Endometrial microvascular endothelial cells (primary cell): Measurements from ENCODE around the gene TNFAIP8L3. TPM values are rescaled to one million over a fixed set of nuclear protein-coding genes. Genes with fewer than 3 reads are reported as not detected.
"Not testable (repeated sequence)": the region's sequence is repeated elsewhere in the genome, so short reads cannot be mapped to it uniquely, and the experiment has no call there.

Experiments used
- in situ Hi-C: cut with HindIII; loops from 2 replicates; pipeline ENCODE4 v1.10.0; 2017; ENCODE audit warnings: low sequenced_read_pairs, low pct_unique_long_range_greater_than_20kb; ENCODE audit errors: inconsistent ontology term
- total RNA-seq: library from RNA; depleted of rRNA; stranded (reverse); fragments of >200 nt; gene quantifications from one replicate; pipeline ENCODE4 v1.2.3, GENCODE V29; 2015; ENCODE audit errors: inconsistent ontology term

TNFAIP8L3 gene
- total RNA-seq, 1 donor from 2014 or later: 17.7 TPM

DNA sequence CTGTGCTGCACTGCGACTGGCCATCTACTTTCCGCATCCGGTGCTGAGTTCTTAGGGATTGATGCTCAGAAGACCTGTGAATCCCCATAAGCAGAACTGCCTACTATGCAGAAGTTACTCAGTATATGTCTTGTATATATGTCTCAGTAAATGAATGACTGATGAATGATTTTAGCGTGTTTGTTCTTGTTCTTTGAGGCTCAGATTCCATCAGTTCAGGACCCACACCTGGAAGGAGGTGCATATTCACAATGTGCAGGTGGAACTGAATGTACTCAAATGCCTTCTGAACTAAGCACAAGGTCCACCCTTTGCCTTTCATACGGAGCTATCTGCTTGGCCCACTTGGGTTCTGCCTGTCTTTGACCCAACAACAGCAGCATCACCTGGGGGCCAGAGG lies 19.8 kb downstream of the TNFAIP8L3 start:
- in situ Hi-C loops: no loop called here

DNA sequence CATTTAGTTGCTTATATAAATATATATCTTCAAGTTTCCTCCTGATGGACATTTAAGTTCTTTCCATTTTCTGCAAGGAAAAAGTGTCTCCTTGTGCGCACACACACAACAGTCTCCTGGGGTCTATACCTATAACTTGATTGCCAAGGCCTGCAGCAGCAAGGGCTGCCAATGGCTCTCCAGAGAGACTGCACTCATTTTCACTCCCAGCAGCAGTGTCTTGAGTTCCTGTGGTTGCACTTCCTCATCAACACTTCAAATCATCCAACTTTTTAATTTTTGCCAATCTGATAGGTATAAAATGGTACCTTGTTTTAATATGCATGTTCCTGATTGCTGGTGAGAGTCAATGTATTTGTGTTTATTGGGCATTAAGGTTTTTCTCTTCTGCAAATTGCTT lies 23.1 kb downstream of the TNFAIP8L3 start:
- in situ Hi-C loops: no loop called here

DNA sequence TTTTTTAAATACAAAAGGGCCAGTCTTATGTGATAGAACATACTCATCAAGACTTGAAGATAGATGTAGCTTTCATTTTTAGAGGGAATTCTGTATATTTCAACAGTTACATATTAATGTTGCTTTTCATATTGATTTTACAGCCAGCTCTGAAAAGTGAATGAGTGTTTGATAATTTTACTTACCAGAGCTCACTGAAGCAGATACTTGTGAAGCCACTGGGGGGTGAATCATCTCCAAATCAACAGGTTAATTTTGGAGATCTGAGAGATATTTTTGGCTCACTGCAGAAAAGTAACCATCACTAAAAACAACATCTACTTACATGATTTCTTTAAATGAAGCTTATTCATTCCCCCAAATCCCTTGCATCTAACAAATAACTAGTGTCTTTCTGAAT lies 24.7 kb downstream of the TNFAIP8L3 start:
- in situ Hi-C loops: no loop called here

DNA sequence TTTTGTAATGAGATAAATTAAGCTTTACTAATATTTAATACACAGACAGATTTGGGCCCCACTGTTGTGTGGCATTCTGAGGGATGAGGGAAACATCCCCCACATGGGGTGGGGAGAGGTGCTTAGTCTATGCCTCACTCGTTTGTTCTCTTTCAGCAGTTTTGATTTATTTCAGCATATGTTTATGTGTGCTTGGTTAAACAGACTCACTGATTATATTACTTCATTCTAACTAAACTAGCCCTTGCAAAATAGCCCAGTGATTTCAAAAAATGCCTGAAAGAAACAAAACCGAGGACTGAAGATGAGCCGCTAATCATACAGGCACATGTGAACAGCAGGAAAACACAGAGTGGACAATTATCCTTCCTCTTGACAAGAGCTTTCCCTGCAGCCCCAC lies 27.2 kb downstream of the TNFAIP8L3 start:
- in situ Hi-C loops: no loop called here

DNA sequence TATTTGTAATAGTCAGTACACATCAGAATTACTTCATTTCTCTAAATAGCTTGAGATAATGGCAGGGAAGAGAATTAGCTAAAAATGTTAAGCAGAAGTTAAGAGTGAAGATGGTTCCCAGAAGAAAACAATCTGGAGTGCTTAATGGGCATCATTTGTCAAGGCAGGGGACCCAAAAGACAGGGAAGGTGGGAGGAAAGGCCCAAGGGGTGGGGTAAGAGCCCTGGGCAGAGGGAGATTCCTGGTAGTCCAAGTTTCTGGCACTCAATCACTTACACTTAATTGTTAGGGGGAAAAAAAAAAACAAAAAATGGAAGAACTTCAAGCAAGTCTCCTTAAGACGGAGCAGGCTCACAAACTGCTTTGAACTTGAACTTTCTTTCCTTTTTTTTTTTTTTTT lies 28.9 kb downstream of the TNFAIP8L3 start:
- in situ Hi-C loops: no loop called here

DNA sequence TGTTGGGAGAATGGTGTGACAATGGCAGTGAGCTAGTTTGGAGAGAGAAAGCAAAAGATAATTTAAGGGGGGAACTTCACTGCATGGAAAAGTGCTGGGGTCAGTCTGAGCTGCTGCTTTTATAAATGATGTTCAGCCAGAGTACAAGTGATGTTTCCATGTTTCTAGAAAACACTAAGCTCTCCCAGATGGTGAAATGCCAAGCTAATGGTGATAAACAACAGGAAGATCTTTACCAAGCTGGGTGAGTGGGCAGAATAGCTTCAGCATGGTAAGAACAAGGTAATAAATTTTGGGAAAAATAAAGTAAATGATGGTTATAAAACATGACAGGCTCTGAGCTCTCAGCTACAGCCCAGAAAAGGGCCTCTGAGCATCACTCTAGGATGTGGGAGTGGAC lies 29.4 kb downstream of the TNFAIP8L3 start:
- in situ Hi-C loops: no loop called here

DNA sequence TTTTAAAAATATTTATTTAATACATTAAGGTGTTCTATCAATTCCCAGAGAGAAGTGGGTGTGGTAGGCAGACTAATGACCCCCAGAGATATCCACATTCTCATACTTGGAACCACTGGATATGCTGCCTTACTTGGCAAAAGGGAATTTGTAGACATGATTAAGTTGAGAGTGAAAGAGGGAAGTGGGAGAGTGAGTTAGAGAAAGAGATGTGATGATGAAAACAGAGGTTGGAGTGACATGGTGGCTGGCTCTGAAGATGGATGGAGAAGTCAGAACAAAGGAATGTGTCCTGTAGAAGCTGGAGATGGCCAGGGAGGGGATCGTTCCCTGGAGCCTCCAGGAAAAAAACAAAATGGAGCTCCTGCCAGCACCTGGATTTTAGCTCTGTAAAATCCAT lies 32.0 kb downstream of the TNFAIP8L3 start:
- in situ Hi-C loops: no loop called here

DNA sequence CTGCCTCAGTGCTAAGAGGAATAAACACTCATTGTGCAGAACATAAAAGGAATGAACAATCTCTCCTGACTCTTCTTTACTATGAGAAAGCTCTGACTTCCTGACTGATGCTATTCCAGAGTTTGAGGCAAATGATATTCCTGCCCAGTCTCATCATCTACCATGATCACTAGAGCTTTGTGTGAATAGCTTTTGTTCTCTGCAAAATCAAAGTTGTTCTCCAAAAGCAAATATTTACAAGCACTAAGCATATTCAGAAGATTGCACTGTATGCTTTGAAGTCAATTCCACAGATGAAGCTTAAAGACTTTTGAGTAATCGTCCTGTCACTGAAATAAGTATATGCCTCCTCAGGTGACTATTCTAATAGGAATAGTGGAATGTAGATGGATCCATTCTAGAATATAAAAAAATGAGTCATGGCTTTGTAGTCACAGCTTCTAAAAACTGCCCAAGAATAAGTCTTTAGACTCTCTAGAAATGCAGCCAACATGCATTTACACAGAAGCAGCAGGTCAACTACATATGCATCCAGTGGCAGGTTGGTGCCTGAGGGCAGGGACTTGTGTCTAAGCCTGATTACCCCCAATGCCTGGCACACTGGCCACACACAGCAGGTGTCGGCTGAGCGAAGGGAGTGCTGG lies 34.6 kb downstream of the TNFAIP8L3 start:
- in situ Hi-C loops: no loop called here

DNA sequence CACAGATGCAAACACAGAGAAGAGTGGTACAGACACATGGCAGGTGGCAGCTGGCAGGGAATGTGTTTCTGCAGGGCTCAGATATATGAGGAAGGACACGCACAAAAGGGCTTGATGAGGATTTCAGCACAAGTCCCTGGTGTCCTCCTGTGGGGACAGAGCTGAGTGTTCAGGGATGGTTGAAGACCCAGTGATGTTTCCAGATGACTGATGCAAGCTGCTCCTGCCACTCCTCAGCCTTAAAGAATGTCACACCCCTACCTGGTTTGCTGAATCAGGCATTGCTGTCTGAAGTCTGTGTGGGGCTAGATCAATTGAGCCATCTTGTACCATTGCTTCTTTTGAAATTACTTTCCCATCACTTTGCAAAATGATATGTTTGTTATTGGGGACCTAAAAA lies 40.2 kb downstream of the TNFAIP8L3 start:
- in situ Hi-C loops: no loop called here

DNA sequence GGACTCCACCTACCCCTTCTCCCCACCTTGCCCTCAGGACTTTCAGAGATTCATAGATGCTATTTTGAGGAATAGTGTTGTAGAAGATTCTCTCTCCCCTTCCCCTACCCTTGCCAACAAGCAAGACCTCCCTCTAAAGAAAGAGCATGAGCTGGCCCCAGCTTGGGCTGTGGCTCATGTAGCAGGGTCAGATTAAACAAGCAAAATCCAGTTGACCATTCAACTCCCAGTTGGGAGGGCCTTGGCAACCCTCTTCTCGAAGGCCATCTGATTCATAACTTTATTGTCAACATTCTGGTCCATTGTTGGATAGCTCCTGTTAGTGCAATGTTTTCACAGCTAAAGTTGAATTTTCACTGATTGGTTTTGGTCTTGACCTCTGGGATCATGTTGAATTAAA lies 41.1 kb downstream of the TNFAIP8L3 start:
- in situ Hi-C loops: no loop called here

DNA sequence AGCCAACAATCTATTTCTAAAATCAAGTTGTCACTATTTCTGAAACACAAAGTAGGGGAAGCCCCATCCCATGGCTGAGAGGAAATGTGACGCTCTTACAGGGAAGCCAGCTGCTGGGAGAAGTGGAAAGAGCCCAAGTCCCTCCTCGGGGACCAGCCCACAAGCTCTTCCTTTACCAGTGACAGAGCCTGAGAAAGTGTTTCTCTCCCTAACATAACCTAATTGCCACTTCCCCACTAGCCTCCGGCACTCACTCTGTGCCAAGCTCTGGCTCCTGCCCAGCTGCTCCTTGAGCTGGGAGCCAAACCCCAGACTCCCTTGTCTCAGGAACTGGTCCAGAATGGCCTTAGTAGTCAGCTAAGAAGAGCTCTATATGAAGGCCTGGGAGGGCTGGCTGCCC lies 42.9 kb downstream of the TNFAIP8L3 start:
- in situ Hi-C loops: no loop called here

DNA sequence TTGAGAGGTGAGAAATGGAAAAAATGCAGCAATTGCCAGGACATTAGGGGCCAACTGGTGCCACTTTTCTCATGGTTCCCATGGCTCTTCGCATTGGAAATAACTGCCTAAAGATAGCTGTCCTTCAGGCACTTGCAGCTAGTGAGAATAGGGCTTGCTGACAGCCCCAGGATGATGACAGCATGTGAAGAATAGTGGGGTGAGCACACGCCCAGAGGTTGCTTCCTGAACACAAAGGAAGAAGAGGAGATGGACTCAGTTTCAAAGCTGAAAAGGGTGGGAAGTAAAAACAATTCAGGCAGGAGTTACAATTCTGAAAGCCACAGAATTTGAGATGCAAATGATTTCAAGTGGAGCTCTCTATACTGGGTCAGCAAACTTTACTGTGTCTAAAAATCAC lies 45.6 kb downstream of the TNFAIP8L3 start:
- in situ Hi-C loops: no loop called here

DNA sequence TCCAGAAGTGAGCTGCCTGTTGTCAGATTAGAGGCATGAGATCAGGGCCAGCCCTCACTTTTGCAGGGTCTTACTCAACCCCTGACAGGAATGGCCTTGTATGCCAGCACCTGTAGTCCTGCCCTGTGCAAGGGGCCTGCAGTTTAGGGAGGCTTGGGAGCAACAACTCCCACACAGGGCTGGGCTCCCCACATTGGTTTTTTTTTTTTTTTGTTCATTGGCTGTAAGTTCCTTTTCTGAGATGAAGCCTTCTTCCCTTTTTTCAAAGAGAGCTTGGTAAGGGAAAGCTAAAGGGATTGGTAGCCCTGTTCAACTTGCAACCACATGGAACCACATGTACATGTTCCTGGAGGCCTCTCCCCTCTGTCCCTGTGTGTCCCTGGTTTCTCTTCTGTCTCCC lies 46.4 kb downstream of the TNFAIP8L3 start:
- in situ Hi-C loops: no loop called here

DNA sequence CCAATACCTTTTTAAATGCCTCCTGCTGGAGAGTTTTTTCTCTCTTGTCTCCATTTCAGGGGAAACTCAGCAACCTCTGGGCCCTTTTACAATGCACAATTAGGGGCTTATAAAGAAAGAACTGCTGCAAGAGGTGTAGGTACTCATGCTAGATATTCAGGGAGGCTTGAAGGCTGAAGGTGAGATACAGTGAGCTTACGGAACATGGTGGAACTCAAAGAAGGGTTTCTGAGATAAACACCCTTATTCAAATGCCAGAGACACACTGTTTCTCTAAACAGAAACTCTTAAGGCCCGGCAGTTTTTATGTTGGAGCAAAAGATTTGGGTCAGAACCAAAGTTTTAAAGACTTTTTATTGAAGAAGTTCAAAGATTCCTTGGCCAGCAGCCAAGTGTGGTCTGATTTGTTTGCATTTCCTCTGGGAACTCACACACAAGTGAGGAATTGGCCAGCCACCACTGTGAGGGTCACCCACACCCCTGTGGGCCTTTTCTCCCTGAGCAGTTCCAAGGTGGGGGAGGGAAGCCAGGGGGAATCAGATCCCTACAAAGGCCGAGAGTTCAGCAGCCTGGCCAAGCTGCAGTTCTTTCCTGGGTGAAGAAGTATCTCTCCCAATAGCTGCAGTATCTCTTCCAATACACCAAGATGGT lies 47.8 kb downstream of the TNFAIP8L3 start:
- in situ Hi-C loops: no loop called here

DNA sequence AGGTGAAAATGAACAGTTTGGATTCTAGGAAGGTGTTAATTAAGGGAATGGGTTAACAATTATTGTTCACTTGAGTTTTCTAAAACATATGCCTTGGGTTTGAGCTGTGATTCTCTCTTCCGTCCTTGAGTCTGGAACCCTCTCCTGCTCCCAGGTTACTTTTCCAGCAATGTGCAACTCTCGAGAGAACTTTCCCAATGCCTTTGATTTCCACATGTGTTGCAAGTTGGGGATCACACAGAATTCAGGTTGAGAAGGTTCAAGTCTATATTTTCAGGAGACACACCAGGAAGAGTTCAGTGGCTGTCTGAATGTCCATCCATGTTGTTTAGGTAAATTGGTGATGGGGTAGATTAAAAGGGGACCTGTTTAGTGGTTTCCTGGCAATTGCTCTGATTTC lies 48.7 kb downstream of the TNFAIP8L3 start:
- in situ Hi-C loops: no loop called here

DNA sequence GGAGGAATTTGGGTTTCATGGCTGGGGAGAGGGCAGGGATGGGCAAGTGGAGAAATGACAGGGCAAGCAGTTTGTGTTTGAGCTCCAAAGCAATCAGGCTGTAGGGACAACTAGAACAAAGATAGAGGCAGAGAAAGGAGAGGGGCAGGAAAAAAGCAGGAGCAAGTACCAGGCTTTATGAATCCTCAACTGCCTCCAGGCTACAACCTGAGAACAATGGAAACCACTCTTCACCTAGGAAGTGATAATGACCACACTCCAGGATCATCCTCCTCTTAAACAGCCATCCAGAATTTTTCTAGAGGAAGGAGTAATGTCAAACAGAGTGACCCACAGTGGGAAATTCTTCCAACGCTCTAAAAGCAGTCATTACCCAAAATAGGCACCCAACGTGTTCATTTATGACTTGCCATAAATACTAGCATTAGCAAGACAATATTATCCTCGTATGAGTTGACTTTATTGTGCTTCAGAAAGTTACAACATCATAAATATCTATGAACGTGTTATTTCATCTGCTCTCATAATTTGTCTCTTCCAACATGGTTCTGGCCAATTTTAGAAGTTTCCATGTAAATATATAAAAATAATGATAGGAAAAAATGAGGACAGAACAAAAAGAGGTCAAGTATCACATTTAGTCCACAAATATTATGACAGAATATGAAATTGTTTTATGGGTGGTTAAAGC lies 50.5 kb downstream of the TNFAIP8L3 start:
- in situ Hi-C loops: no loop called here

DNA sequence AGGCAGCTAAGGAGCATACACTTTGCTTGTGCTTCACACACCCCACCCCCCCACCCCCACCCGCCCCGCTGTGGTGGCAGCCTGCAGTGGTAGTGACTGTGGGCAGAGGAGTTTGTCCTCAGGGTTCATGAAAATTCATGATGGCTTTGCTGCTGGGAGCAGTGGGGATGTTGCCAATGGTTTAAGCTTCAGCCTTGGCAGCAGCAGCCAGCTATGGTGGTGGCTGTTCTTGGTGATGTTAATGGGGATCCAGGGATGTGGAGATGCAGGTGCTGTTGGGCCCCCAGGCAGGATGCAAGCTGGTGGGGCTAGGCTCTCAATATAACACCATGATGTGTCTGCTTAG lies 55.8 kb downstream of the TNFAIP8L3 start:
- in situ Hi-C loops: no loop called here

DNA sequence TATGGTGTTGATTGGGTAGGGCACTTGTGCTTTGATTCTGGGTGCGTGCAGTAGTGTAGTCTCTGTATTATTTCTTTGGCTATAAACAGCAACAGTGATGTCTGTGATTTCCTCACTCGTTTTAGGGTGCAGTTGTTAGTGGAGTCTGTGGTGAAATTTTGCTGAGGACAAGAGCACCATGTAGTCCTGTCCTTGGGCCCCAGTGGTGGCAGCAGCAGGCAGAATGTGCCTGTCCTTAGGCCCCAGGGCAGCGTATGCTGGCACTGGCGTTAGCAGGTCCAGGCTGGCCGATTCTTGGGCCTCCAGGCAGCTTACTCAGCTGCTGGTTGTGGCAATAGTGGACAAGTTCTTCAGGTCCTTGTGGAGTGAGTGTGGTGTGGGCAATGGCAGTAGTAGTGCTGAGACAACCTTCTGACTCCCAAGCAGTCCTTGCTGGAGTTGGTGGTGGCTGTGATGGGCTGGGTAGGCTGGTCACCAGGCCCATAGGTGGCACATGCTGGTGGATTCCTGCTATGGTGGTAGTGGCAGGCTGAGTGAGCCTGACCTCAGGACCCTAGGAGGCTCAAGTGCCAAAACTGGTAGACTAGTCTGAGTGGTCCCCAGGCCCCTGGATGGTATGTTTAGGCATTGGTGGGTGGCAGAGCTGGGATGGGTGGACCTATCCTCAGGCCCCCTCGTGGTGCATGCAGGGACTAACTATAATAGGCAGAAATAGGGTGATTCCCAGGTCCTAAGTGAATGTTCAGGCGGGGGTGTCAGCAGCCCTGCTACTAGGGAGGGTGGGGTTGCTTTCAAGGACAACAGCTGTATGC lies 56.3 kb downstream of the TNFAIP8L3 start:
- in situ Hi-C loops: no loop called here

DNA sequence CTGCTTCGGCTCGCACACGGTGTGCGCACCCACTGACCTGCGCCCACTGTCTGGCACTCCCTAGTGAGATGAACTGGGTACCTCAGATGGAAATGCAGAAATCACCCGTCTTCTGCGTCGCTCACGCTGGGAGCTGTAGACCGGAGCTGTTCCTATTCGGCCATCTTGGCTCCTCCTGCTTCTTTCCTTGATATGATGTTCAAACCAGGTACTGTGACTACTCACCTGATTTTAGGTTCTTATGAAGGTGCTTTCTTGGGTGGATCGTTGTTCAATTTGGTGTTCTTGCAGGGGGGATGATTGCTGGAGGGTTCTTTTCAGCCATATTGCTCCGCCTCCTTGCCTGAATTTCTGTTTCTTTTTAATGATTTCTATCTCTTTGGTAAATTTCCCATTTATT lies 57.2 kb downstream of the TNFAIP8L3 start:
- in situ Hi-C loops: not testable (repeated sequence)
